Neural cell (in vitro differentiated cells): Measurements from ENCODE around the gene LST1. TPM values are rescaled to one million over a fixed set of nuclear protein-coding genes. Genes with fewer than 3 reads are reported as not detected.

Experiments used
- H2AFZ ChIP-seq: fragments of 200-600, 300-800 bp; sonication (generic), shearing (Covaris generic); 2 replicates; pipeline ENCODE4 v1.6.0; 2014; ENCODE audit warnings: low read depth, mild to moderate bottlenecking, antibody characterized with exemption, low read length, moderate library complexity
- H3F3A ChIP-seq: fragments of 200-600 bp; shearing (Covaris generic); 2 replicates; pipeline ENCODE4 v1.6.1; 2016; ENCODE audit warnings: mild to moderate bottlenecking, moderate library complexity, mixed read lengths, antibody characterized with exemption, low read length; ENCODE audit not compliant: insufficient read depth, poor library complexity, severe bottlenecking
- H3K27ac ChIP-seq: fragments of 200-600, 300-800 bp; sonication (generic), shearing (Covaris generic); 2 replicates; pipeline ENCODE4 v1.5.1; 2014; ENCODE audit warnings: mild to moderate bottlenecking, low read length, moderate library complexity
- H3K27me3 ChIP-seq: fragments of 300-800, 200-600 bp; sonication (generic), shearing (Covaris generic); 2 replicates; pipeline ENCODE4 v1.6.0; 2014; ENCODE audit warnings: mild to moderate bottlenecking, low read depth, low read length, moderate library complexity; ENCODE audit not compliant: insufficient read depth
- H3K36me3 ChIP-seq: fragments of 300-800, 200-600 bp; sonication (generic), shearing (Covaris generic); 2 replicates; pipeline ENCODE4 v1.5.1; 2014; ENCODE audit warnings: mild to moderate bottlenecking, antibody characterized with exemption, low read length, moderate library complexity; ENCODE audit not compliant: insufficient read depth
- H3K4me2 ChIP-seq: fragments of 300-800, 200-600 bp; sonication (generic), shearing (Covaris generic); 2 replicates; pipeline ENCODE4 v1.6.0; 2014; ENCODE audit warnings: mild to moderate bottlenecking, low read length
- H3K4me3 ChIP-seq: fragments of 300-800, 200-600 bp; sonication (generic), shearing (Covaris generic); 2 replicates; pipeline ENCODE4 v1.5.1; 2014; ENCODE audit warnings: mild to moderate bottlenecking, low read length, moderate library complexity
- H3K79me2 ChIP-seq: fragments of 200-600 bp; shearing (Covaris generic); replicated peaks from 2 replicates; pipeline ENCODE4 v1.6.0; 2014; ENCODE audit warnings: mild to moderate bottlenecking, low read length, moderate library complexity; ENCODE audit not compliant: insufficient read depth
- H3K9ac ChIP-seq: fragments of 300-800, 200-600 bp; sonication (generic), shearing (Covaris generic); 2 replicates; pipeline ENCODE4 v1.6.1; 2016; ENCODE audit warnings: mild to moderate bottlenecking, low read length, mixed read lengths
- H3K9me2 ChIP-seq: fragments of 200-600 bp; shearing (Covaris generic); 2 replicates; pipeline ENCODE4 v1.6.1; 2016; ENCODE audit warnings: mild to moderate bottlenecking, low read length, mixed read lengths; ENCODE audit not compliant: insufficient read depth
- H3K9me3 ChIP-seq: fragments of 200-600, 300-800 bp; sonication (generic), shearing (Covaris generic); 2 replicates; pipeline ENCODE4 v1.6.1; 2016; ENCODE audit warnings: mild to moderate bottlenecking, mixed run types, low read length, moderate library complexity, mixed read lengths
- H4K20me1 ChIP-seq: fragments of 200-600 bp; shearing (Covaris generic); 2 replicates; pipeline ENCODE4 v1.6.1; 2016; ENCODE audit warnings: mild to moderate bottlenecking, mixed run types; ENCODE audit not compliant: insufficient read depth
- EP300 ChIP-seq: fragments of 450-650 bp; conservative IDR thresholded peaks from 2 replicates; pipeline ENCODE4 v1.6.1; 2014; ENCODE audit warnings: antibody characterized with exemption, mild to moderate bottlenecking, moderate library complexity; ENCODE audit not compliant: poor library complexity, severe bottlenecking
- EZH2 ChIP-seq: fragments of 200-600, 300-800 bp; shearing (Covaris generic), sonication (generic); IDR thresholded peaks from 2 replicates; pipeline ENCODE4 v1.6.1; 2014; ENCODE audit warnings: antibody characterized with exemption, low read length, borderline replicate concordance, mild to moderate bottlenecking; ENCODE audit not compliant: insufficient read depth, poor library complexity, severe bottlenecking
- MXI1 ChIP-seq: fragments of 450-650 bp; conservative IDR thresholded peaks from 2 replicates; pipeline ENCODE4 v1.6.1; 2014; ENCODE audit warnings: antibody characterized with exemption, mild to moderate bottlenecking; ENCODE audit not compliant: poor library complexity, severe bottlenecking
- POLR2AphosphoS5 ChIP-seq: IDR thresholded peaks from 2 replicates; pipeline ENCODE4 v1.6.1; 2012
- RAD21 ChIP-seq: fragments of 450-650 bp; conservative IDR thresholded peaks from 2 replicates; pipeline ENCODE4 v1.6.1; 2014; ENCODE audit warnings: antibody characterized with exemption, mild to moderate bottlenecking, moderate library complexity
- SMC3 ChIP-seq: fragments of 450-650 bp; conservative IDR thresholded peaks from 2 replicates; pipeline ENCODE4 v1.6.1; 2014; ENCODE audit warnings: antibody characterized with exemption, mild to moderate bottlenecking, moderate library complexity; ENCODE audit not compliant: poor library complexity
- TAF1 ChIP-seq: IDR thresholded peaks from 2 replicates; pipeline ENCODE4 v1.6.1; 2012; ENCODE audit warnings: low read depth
- polyA plus RNA-seq: library from polyadenylated mRNA; depleted of rRNA; stranded (reverse); fragments of >200 nt; gene quantifications from 2 replicates; pipeline ENCODE4 v1.2.3, GENCODE V29; 2014
- TF ChIP-seq, protein P1 (sequence below): IDR thresholded peaks from 2 replicates; pipeline ENCODE4 v1.6.1; 2012; ENCODE audit warnings: borderline replicate concordance

Gene LST1
- polyA plus RNA-seq, 1 donor from 2014 or later = not detected

DNA sequence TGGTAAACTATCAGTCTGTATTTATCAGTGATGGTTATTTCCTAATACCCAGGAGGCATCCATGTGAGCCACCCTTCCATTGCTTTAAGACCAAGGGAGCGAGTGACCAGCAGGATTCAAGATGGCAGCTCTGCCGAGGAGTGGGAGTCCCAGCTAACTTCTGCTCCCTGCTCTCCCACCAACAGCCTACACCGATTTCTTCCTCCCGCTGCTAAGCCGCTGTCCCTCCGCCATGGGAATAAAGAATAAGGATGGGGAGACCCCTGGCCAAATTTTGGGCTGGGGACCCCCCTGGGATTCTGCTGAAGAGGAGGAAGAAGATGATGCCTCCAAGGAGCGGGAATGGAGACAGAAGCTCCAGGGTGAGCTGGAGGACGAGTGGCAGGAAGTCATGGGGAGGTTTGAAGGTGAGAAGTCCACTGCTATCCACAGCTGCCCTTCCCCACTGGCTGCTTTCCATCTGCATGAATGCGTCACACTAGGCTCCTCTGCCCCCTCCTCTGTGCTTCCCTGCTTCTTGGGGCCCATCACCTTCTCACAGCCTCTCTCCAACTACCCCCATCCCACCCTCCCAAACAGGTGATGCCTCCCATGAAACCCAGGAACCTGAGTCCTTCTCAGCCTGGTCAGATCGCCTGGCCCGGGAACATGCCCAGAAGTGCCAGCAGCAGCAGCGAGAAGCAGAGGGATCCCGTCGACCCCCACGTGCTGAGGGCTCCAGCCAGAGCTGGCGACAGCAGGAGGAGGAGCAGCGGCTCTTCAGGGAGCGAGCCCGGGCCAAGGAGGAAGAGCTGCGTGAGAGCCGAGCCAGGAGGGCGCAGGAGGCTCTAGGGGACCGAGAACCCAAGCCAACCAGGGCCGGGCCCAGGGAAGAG, 28.4 kb upstream of the LST1 start:
- Histone ChIP-seq H3K79me2 (peaks cover 11% of the 10 kb centered on the region), H3K27me3 (no peaks in the 10 kb centered on the region), H3K4me3 (no peak overlapping the region), H2AFZ (no peak overlapping the region), H3K9me3 (no peaks in the 10 kb centered on the region), H3K36me3 (no peaks in the 10 kb centered on the region), H3K27ac (no peak overlapping the region), H3K4me2 (no peak overlapping the region), H3K9me2 (no peaks in the 10 kb centered on the region), H4K20me1 (no peaks in the 10 kb centered on the region), H3K9ac (no peak overlapping the region), H3F3A (no peaks in the 10 kb centered on the region)
- TF ChIP-seq TAF1 (no peak), MXI1 (no peak), SMC3 (no peak), RAD21 (no peak), POLR2AphosphoS5 (no peak)
- TF ChIP-seq, protein P1, sequence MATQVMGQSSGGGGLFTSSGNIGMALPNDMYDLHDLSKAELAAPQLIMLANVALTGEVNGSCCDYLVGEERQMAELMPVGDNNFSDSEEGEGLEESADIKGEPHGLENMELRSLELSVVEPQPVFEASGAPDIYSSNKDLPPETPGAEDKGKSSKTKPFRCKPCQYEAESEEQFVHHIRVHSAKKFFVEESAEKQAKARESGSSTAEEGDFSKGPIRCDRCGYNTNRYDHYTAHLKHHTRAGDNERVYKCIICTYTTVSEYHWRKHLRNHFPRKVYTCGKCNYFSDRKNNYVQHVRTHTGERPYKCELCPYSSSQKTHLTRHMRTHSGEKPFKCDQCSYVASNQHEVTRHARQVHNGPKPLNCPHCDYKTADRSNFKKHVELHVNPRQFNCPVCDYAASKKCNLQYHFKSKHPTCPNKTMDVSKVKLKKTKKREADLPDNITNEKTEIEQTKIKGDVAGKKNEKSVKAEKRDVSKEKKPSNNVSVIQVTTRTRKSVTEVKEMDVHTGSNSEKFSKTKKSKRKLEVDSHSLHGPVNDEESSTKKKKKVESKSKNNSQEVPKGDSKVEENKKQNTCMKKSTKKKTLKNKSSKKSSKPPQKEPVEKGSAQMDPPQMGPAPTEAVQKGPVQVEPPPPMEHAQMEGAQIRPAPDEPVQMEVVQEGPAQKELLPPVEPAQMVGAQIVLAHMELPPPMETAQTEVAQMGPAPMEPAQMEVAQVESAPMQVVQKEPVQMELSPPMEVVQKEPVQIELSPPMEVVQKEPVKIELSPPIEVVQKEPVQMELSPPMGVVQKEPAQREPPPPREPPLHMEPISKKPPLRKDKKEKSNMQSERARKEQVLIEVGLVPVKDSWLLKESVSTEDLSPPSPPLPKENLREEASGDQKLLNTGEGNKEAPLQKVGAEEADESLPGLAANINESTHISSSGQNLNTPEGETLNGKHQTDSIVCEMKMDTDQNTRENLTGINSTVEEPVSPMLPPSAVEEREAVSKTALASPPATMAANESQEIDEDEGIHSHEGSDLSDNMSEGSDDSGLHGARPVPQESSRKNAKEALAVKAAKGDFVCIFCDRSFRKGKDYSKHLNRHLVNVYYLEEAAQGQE = no peak

DNA sequence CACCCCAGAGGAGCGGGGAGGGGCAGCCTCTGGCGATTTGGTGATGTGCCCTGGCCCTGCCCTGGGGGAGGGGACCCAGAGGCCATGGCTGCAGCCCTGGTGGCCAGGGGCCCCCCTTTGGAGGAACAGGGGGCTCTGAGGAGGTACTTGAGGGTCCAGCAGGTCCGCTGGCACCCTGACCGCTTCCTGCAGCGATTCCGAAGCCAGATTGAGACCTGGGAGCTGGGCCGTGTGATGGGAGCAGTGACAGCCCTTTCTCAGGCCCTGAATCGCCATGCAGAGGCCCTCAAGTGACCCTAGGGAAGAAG, 27.8 kb upstream of the LST1 start:
- peaks cover 11% of the 10 kb centered on the region for H3K79me2 ChIP-seq
- H3K4me3 ChIP-seq = no peak overlapping the region
- H2AFZ ChIP-seq = no peak overlapping the region
- no peak overlapping the region for H3K9ac ChIP-seq
- no peaks in the 10 kb centered on the region for H3K27me3 ChIP-seq
- H3K9me3 ChIP-seq = no peaks in the 10 kb centered on the region
- H3F3A ChIP-seq = no peaks in the 10 kb centered on the region
- TF ChIP-seq, protein P1 = no peak
- TF ChIP-seq EZH2 = no peak
- TF ChIP-seq EP300 = no peak
- TF ChIP-seq POLR2AphosphoS5 = no peak
- no peak for TF ChIP-seq TAF1
- no peak for TF ChIP-seq SMC3
- no peak overlapping the region for H3K4me2 ChIP-seq
- no peaks in the 10 kb centered on the region for H3K9me2 ChIP-seq
- no peaks in the 10 kb centered on the region for H4K20me1 ChIP-seq
- H3K36me3 ChIP-seq = no peaks in the 10 kb centered on the region
- H3K27ac ChIP-seq = no peak overlapping the region
